Measurements from ENCODE around the gene CELA2A.

The CELA2A gene

DNA sequence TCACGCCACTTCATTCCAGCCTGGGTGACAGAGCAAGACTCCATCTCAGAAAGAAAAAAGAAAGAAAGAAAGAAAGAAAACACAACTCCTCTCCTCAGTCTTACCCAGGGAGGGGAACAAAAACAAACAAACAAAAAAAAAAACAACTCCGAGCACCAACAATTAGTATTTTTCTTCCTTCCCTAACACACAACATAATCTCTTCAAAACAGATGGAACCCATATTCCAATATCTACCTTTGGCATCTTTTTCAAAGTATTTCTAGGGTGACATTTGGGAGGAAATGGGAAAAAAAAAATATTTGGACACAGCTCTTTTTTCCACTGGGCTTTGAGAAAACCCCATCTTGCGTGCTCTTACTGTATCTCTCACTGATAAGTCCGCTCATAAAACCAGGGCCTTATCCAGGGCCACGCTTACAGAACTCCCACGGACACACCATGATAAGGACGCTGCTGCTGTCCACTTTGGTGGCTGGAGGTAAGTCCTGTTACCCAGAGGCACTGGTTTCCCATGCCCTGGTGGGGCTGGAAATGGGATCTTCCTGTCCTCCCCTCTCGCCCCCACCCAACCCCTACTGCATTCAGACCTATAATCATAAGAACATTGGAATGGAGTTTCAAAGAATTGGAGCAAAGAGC lies at the start of gene CELA2A:
TSS of gene CELA2A (plus strand) at position 420 of the 642 bp plus-strand sequence. CDS start at position 442, 22 bp downstream.
- H3K27me3 ChIP-seq (ENCODE audit: insufficient read depth, low read depth, severe bottlenecking), result no peaks in the 10 kb centered on the region
- H3K27ac ChIP-seq, result no peak within 1 kb of the TSS
- no peak within 1 kb of the TSS for H3K4me3 ChIP-seq (ENCODE audit: low read depth, low read length)
- TF ChIP-seq, protein P1, sequence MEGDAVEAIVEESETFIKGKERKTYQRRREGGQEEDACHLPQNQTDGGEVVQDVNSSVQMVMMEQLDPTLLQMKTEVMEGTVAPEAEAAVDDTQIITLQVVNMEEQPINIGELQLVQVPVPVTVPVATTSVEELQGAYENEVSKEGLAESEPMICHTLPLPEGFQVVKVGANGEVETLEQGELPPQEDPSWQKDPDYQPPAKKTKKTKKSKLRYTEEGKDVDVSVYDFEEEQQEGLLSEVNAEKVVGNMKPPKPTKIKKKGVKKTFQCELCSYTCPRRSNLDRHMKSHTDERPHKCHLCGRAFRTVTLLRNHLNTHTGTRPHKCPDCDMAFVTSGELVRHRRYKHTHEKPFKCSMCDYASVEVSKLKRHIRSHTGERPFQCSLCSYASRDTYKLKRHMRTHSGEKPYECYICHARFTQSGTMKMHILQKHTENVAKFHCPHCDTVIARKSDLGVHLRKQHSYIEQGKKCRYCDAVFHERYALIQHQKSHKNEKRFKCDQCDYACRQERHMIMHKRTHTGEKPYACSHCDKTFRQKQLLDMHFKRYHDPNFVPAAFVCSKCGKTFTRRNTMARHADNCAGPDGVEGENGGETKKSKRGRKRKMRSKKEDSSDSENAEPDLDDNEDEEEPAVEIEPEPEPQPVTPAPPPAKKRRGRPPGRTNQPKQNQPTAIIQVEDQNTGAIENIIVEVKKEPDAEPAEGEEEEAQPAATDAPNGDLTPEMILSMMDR (IDR thresholded peaks at IDR 0.05; ENCODE audit: low read depth, low read length), result no peak
- no peaks in the 10 kb centered on the region for H3K36me3 ChIP-seq
- peaks cover 2% of the 10 kb centered on the region for H3K9me3 ChIP-seq (ENCODE audit: severe bottlenecking)
- no peak for DNase-seq

DNA sequence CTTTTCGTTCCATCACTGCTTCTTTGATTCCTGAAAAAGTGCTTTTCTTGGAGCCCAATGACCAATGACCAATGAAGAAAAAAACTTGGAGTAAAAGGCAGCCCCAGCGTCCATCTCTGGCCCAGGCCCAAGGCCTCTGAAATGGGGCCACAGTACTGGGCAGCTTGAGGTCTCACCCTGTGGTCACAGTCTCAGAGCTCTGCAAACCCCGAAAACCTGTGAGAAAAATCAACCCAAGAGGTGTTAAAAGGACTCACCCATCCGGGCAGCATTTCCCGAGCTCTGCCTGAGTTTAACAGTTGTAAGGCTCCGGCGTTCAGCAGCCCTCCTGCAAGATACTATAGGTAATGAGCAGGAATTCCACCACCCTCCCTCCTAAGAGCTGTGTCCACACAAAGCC lies 49.0 kb upstream of the CELA2A start:
- no peak for DNase-seq
- TF ChIP-seq, protein P1 (IDR thresholded peaks at IDR 0.05; ENCODE audit: low read depth, low read length), result no peak
- Histone ChIP-seq H3K27me3 (ENCODE audit: insufficient read depth, low read depth, severe bottlenecking) (no peaks in the 10 kb centered on the region), H3K4me3 (ENCODE audit: low read depth, low read length) (no peak overlapping the region), H3K36me3 (peaks cover 5% of the 10 kb centered on the region), H3K9me3 (ENCODE audit: severe bottlenecking) (no peaks in the 10 kb centered on the region), H3K27ac (no peak overlapping the region)

DNA sequence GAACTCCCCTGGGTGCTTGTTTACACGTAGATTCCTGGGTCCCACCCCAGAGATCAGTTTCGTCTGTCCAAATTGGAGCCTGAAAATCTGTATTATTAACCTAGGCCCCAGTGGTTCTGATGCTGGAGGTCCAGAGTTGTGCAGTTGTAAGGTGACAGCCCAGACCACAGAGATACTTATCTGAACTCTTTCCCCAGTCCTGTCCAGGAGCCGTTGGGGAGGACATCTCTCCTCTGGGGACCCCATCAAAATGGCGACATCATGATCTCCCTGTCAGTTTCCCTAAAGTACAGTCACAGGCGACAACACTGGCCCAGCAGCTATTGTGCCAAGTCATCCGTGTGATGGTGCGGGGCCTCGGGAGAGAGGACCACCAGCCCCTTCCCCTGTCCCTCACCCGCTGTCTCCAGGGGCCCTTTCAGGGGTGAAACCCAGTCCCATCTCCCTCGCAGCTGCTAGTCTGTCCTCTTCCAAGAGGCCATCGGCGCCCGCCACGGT lies 47.6 kb upstream of the CELA2A start:
- no peaks in the 10 kb centered on the region for H3K9me3 ChIP-seq (ENCODE audit: severe bottlenecking)
- DNase-seq, result no peak
- H3K4me3 ChIP-seq (ENCODE audit: low read depth, low read length), result peak overlapping the region; percentile 88
- H3K36me3 ChIP-seq, result peaks cover 18% of the 10 kb centered on the region
- TF ChIP-seq, protein P1 (IDR thresholded peaks at IDR 0.05; ENCODE audit: low read depth, low read length), result no peak
- peak overlapping the region; percentile 87 for H3K27ac ChIP-seq
- no peaks in the 10 kb centered on the region for H3K27me3 ChIP-seq (ENCODE audit: insufficient read depth, low read depth, severe bottlenecking)

DNA sequence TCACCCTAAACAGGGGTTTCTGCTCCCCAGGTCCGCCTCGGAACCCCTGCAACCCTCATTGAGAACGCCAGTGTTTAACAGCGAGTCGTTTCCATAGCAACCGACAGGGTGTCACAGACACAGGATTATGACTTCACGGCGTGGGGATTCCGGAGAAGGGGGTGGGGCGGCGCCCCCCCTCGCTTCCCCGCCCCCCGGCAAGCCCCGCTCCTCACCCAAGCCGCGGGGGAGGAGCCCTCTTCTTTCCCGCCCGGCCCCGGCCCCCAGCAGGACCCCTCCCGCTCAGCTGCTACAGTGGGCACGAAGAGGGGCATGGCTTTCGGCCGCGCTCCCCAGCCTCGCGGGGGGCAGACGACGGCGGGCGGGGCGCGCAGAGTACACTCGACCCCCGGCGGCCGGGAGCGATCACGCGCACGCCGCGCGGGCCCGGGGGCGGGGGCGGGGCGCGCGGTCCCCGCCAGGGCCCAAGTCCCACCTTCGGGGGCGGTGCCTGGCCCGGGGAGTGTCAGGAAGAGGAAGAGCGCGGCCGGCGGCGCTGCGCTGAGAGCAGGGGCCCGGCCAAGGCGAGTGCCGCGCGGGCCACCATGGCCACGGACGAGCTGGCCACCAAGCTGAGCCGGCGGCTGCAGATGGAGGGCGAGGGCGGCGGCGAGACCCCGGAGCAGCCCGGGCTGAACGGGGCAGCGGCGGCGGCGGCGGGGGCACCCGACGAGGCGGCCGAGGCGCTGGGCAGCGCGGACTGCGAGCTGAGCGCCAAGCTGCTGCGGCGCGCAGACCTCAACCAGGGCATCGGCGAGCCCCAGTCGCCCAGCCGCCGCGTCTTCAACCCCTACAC lies 46.9 kb upstream of the CELA2A start, which contains the start of gene EFHD2:
TSS of gene EFHD2 (plus strand) at position 501 of the 835 bp plus-strand sequence. CDS start at position 585, 84 bp downstream.
- Histone ChIP-seq H3K27ac (peak within 1 kb of the TSS; percentile 87), H3K9me3 (ENCODE audit: severe bottlenecking) (no peaks in the 10 kb centered on the region), H3K27me3 (ENCODE audit: insufficient read depth, low read depth, severe bottlenecking) (no peaks in the 10 kb centered on the region), H3K36me3 (peaks cover 25% of the 10 kb centered on the region), H3K4me3 (ENCODE audit: low read depth, low read length) (peak within 1 kb of the TSS; percentile 88)
- TF ChIP-seq, protein P1 (IDR thresholded peaks at IDR 0.05; ENCODE audit: low read depth, low read length), result no peak
- DNase-seq, result peak; percentile 91

DNA sequence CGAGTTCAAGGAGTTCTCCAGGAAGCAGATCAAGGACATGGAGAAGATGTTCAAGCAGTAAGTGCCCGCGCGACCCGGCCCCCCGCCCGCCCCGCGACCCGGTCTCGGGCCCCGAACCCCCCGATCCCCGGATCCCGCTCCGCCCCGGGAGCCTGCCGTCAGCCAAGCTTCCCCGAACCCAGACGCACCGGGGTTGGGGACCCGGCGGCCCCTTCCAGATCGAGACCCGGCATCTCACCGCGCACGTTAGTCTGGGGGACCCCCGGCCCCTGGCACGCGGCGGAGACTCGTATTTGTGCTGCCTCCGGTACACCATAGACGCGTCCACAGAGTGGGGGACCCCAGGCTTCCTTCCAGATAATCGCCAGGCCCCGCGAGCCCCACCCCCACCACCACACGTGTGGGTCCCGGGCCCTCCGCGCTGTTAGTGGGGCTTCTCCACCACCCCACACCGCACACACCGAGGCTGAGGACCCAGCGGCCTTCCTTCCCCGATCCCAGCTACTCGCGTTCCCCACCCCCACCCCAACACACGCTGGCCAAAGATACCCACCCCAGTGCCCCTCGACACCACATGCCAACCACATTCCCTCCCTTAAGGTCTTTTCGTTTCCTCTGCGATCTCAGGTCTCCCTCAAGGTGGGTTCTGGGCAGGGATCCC lies 46.2 kb upstream of the CELA2A start:
- H3K36me3 ChIP-seq, result peaks cover 31% of the 10 kb centered on the region
- no peak for DNase-seq
- peak overlapping the region; percentile 87 for H3K27ac ChIP-seq
- H3K4me3 ChIP-seq (ENCODE audit: low read depth, low read length), result peak overlapping the region; percentile 88
- no peaks in the 10 kb centered on the region for H3K9me3 ChIP-seq (ENCODE audit: severe bottlenecking)
- TF ChIP-seq, protein P1 (IDR thresholded peaks at IDR 0.05; ENCODE audit: low read depth, low read length), result no peak
- no peaks in the 10 kb centered on the region for H3K27me3 ChIP-seq (ENCODE audit: insufficient read depth, low read depth, severe bottlenecking)

All from WERI-Rb-1 (cell line).